Measurements from ENCODE around the gene SDHAF2. TPM values are rescaled to one million over a fixed set of nuclear protein-coding genes. Genes with fewer than 3 reads are reported as not detected.

Gene SDHAF2
- total RNA-seq, 1 experiment from 2014 or later: 52.1 TPM

DNA sequence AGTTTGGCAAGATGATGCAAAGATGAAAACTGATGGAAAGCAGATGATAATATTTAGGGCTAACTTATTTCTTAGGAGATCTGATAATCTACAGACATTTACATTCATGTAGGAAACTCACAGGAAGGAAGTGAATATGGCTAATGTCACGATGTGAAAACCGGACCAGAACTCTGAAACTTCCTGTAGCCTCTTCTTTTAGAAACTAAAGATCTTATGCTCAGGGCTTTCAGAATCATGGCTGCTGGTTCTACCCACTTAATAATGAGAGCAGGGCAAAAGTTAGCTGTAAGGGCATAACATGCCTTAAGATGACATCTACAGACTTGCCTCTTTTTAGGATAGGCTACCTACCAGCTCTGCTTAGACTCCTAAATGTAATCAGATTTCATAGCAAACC, 15.4 kb upstream of the SDHAF2 start:
- H3K4me3 Mint-ChIP-seq (ENCODE audit: unreplicated experiment): no peak overlapping the region
- H3K9me3 Mint-ChIP-seq (ENCODE audit: unreplicated experiment): no peaks in the 10 kb centered on the region
- H3K4me1 Mint-ChIP-seq (ENCODE audit: low read depth, unreplicated experiment): no peaks in the 10 kb centered on the region
- no peak overlapping the region for H3K27ac Mint-ChIP-seq (ENCODE audit: unreplicated experiment)
- no TSS peak for BruUV-seq (replicated peaks)
- POLR2A ChIA-PET: no interaction called here
- TF ChIP-seq, protein P1, sequence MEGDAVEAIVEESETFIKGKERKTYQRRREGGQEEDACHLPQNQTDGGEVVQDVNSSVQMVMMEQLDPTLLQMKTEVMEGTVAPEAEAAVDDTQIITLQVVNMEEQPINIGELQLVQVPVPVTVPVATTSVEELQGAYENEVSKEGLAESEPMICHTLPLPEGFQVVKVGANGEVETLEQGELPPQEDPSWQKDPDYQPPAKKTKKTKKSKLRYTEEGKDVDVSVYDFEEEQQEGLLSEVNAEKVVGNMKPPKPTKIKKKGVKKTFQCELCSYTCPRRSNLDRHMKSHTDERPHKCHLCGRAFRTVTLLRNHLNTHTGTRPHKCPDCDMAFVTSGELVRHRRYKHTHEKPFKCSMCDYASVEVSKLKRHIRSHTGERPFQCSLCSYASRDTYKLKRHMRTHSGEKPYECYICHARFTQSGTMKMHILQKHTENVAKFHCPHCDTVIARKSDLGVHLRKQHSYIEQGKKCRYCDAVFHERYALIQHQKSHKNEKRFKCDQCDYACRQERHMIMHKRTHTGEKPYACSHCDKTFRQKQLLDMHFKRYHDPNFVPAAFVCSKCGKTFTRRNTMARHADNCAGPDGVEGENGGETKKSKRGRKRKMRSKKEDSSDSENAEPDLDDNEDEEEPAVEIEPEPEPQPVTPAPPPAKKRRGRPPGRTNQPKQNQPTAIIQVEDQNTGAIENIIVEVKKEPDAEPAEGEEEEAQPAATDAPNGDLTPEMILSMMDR (IDR thresholded peaks at IDR 0.05; ENCODE audit: insufficient read depth in 1 of 2, low read depth in 1 of 2, low read length in 1 of 2, severe bottlenecking in 1 of 2, unreplicated experiment in 1 of 2): no peak
- no peaks in the 10 kb centered on the region for H3K4me1 ChIP-seq
- no peaks in the 10 kb centered on the region for H3K27me3 ChIP-seq (replicated peaks; ENCODE audit: control insufficient read depth, insufficient read depth, low read length)
- CTCF ChIA-PET: no interaction called here
- peaks cover 99% of the 10 kb centered on the region for H3K36me3 Mint-ChIP-seq (ENCODE audit: insufficient read depth, unreplicated experiment)
- intact Hi-C loops (cut with micrococcal nuclease; ENCODE audit: unreplicated experiment): no loop called here
- no peak overlapping the region for H3K4me3 ChIP-seq (ENCODE audit: low read depth, low read length)
- no peaks in the 10 kb centered on the region for H3K9me3 ChIP-seq
- H3K27me3 Mint-ChIP-seq (ENCODE audit: insufficient read depth, unreplicated experiment): no peaks in the 10 kb centered on the region
- no peak for DNase-seq
- H3K36me3 ChIP-seq (ENCODE audit: control insufficient read depth, insufficient read depth, low read length): peaks cover 5% of the 10 kb centered on the region; the same call in 1 of the 2 replicates

DNA sequence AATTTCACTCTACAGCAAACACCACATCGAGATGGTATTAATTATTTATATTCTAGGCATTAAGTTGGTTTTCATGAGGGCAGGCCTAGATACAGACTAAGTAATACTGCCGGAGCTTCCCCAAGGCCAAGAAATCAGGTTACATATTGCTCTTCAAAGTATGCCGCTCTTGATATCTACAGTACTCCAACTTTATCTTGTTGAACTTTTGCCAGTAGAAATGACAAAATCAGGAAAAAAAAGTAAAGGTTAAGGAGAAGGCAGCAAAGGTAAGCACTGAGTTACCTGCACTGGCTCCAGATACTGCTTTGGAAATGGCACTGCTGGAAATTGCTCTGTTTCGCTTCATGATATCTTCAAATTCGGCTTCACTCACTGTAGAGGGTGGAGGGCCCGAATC, 14.5 kb upstream of the SDHAF2 start:
- H3K4me3 Mint-ChIP-seq (ENCODE audit: unreplicated experiment): no peak overlapping the region
- ChIA-PET CTCF (no interaction called here), POLR2A (no interaction called here)
- Histone ChIP-seq H3K9me3 (no peaks in the 10 kb centered on the region), H3K36me3 (ENCODE audit: control insufficient read depth, insufficient read depth, low read length) (peaks cover 6% of the 10 kb centered on the region; the same call in 1 of the 2 replicates), H3K27me3 (replicated peaks; ENCODE audit: control insufficient read depth, insufficient read depth, low read length) (no peaks in the 10 kb centered on the region), H3K4me1 (no peaks in the 10 kb centered on the region), H3K4me3 (ENCODE audit: low read depth, low read length) (no peak overlapping the region)
- no peaks in the 10 kb centered on the region for H3K27me3 Mint-ChIP-seq (ENCODE audit: insufficient read depth, unreplicated experiment)
- DNase-seq: no peak
- no peaks in the 10 kb centered on the region for H3K4me1 Mint-ChIP-seq (ENCODE audit: low read depth, unreplicated experiment)
- intact Hi-C loops (cut with micrococcal nuclease; ENCODE audit: unreplicated experiment): no loop called here
- H3K9me3 Mint-ChIP-seq (ENCODE audit: unreplicated experiment): no peaks in the 10 kb centered on the region
- no TSS peak for BruUV-seq (replicated peaks)
- H3K27ac Mint-ChIP-seq (ENCODE audit: unreplicated experiment): no peak overlapping the region
- TF ChIP-seq, protein P1 (IDR thresholded peaks at IDR 0.05; ENCODE audit: insufficient read depth in 1 of 2, low read depth in 1 of 2, low read length in 1 of 2, severe bottlenecking in 1 of 2, unreplicated experiment in 1 of 2): no peak
- H3K36me3 Mint-ChIP-seq (ENCODE audit: insufficient read depth, unreplicated experiment): peaks cover 99% of the 10 kb centered on the region

DNA sequence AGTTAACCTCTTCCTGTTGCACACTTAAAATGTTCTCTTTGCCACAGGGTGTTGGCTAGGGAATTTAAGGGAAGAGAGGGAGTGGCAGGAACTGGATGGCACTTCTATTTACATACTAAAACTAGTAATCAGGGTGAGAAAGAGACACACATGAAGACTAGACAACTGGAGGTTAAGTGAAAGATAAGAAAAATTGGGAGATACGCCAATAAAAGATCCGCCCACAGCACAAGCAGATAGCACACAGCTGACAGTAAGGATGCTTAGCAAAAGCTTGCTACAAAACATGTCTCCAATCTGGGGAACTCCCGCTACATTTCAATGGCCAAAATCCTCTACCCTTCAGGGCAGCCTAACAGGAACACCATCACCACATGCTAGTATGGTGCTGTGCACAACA, 13.0 kb upstream of the SDHAF2 start:
- H3K9me3 Mint-ChIP-seq (ENCODE audit: unreplicated experiment): no peaks in the 10 kb centered on the region
- CTCF ChIA-PET: no interaction called here
- no TSS peak for BruUV-seq (replicated peaks)

More for the DNA sequence above, 13.0 kb upstream of the SDHAF2 start:
- no peak overlapping the region for H3K27ac Mint-ChIP-seq (ENCODE audit: unreplicated experiment)
- Histone ChIP-seq H3K4me3 (ENCODE audit: low read depth, low read length) (no peak overlapping the region), H3K27me3 (replicated peaks; ENCODE audit: control insufficient read depth, insufficient read depth, low read length) (no peaks in the 10 kb centered on the region), H3K36me3 (ENCODE audit: control insufficient read depth, insufficient read depth, low read length) (peaks cover 9% of the 10 kb centered on the region), H3K4me1 (no peaks in the 10 kb centered on the region), H3K9me3 (no peaks in the 10 kb centered on the region)
- intact Hi-C loops (cut with micrococcal nuclease; ENCODE audit: unreplicated experiment): no loop called here
- no peaks in the 10 kb centered on the region for H3K27me3 Mint-ChIP-seq (ENCODE audit: insufficient read depth, unreplicated experiment)
- POLR2A ChIA-PET: no interaction called here
- H3K4me1 Mint-ChIP-seq (ENCODE audit: low read depth, unreplicated experiment): no peaks in the 10 kb centered on the region
- H3K4me3 Mint-ChIP-seq (ENCODE audit: unreplicated experiment): no peak overlapping the region
- H3K36me3 Mint-ChIP-seq (ENCODE audit: insufficient read depth, unreplicated experiment): peaks cover 99% of the 10 kb centered on the region
- DNase-seq: no peak
- TF ChIP-seq, protein P1 (IDR thresholded peaks at IDR 0.05; ENCODE audit: insufficient read depth in 1 of 2, low read depth in 1 of 2, low read length in 1 of 2, severe bottlenecking in 1 of 2, unreplicated experiment in 1 of 2): no peak
